HG02623 (cell line): ENCODE measurements around the gene ARNT2.

ENCODE experiments used
- ATAC-seq: cut with Tn5 transposase; IDR thresholded peaks from one replicate; pipeline ENCODE4 v1.9.1; 2021; ENCODE audit warnings: moderate library complexity; ENCODE audit not compliant: unreplicated experiment

Gene ARNT2

DNA sequence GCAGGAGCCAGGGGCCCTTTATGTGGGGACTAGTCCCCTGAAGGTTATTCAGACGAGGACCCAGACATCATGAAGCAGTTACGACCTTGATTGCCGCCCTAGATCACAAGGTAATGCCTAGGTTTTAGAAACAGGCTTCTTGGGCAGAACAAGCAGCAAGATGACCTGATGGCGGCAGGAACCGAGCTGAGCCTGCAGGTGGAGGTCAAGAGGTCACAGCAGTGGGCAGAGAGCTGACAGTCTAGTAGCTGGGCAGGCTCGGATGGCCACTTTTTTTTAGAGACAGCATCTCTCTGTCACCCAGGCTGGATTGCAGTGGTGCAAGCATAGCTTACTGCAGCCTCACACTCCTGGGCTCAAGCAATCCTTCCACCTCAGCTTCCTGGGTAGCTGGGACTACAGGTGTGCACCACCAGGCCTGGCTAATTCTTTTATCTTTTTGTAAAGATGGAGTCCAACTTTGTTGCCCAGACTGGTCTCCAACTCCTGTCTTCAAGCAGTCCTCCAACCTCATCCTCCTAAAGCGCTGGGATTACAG is 207.4 kb downstream of the ARNT2 start:
- ATAC-seq: no peak

GRCh38 chr15:80612118-80612823 is 208.1 kb downstream of the ARNT2 start:
- ATAC-seq: no peak

- ATAC-seq: no peak
Observed at GRCh38 chr15:80613762-80614365, 209.7 kb downstream of the ARNT2 start.

DNA sequence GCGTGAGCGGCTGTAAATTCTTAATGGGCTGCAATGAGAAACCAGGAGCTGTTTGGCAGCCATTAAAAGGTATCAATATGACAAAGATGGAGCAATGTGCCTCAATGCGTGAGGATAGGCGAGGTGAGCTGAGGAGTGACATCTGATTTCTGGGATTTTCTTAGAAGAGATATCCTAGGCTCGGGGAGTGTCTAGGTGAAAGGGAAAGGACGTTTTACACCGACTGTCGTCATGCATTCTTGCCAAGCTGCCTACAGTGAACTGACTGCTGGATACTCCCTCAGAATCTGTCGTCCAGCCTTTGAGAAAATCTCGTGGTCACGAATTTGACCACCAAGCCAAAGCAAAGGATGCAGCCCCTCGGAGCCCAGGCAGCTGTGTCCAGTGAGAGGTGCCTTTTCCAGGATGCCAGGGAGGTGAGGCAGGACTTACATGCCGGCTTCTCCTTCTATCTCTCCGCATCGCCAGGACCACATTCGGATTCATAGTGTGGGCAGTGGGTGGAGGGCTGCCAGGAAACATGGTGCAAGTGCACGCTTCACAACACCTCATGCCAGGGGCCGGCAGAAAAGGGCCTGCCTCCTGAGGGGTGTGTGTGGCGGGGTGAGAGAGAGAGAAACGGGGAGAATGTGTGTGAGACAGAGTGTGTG is 210.7 kb downstream of the ARNT2 start:
- no peak for ATAC-seq

DNA sequence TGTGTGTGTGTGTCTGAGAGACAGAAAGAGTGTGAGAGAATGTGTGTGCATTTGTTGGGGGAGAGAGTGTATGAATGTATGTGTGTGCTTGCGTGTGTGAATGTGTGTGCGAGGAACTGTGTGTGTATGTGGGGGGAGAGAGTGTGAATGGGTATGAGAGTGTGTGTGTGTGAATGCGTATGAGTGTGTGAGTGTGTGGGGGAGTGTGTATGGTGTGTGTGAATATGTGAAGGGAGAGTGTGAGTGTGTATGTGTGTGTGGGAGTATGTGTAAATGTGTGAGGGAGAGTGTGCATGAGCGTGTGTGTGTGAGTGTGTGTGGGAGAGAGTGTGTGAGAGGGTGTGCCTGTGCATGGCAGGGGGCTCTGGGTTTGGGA is 211.2 kb downstream of the ARNT2 start:
- no peak for ATAC-seq

GRCh38 chr15:80615783-80616391 is 211.7 kb downstream of the ARNT2 start:
- ATAC-seq: no peak

DNA sequence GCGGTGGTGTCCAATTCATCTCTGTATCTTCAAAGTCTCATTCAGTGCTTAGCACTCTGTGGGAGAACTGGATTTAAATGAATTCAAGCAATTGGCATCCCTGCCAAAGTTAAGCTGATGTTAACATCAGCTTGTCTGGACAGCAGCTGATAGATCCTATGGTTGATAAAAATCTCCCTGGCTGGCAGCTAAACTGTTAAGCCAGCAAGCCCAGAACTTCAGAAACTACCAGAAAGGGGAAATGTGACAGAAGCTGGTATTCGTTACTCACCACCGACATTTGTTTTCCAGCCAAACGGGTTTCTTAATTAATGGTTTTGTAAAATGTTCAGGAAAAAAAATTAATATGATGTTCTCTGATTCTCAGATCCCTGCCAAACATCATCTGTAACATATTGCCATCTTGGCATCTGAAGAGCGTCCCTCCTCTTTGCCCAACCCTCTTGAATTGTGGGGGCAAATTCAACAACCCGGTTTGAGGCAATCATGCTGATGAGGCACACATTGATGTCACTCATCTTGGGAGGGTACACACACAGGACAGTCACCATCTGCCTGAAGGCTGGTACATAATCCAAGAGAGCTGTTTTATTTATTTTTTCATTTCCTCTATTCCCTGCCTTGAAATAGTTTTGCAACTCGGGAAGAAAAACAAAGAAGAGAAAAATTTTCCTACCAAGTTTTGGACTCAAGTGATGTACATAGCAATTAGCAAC is 214.7 kb downstream of the ARNT2 start:
- no peak for ATAC-seq

- ATAC-seq: no peak
Observed at GRCh38 chr15:80619680-80620079, 215.5 kb downstream of the ARNT2 start.

GRCh38 chr15:80620141-80620540 is 216.0 kb downstream of the ARNT2 start:
- no peak for ATAC-seq

- ATAC-seq: no peak
Observed at GRCh38 chr15:80620931-80621330, 216.7 kb downstream of the ARNT2 start.

- no peak for ATAC-seq
Observed at GRCh38 chr15:80626643-80627120, 222.5 kb downstream of the ARNT2 start.

- no peak for ATAC-seq
Observed at GRCh38 chr15:80629355-80629754, 225.2 kb downstream of the ARNT2 start.

DNA sequence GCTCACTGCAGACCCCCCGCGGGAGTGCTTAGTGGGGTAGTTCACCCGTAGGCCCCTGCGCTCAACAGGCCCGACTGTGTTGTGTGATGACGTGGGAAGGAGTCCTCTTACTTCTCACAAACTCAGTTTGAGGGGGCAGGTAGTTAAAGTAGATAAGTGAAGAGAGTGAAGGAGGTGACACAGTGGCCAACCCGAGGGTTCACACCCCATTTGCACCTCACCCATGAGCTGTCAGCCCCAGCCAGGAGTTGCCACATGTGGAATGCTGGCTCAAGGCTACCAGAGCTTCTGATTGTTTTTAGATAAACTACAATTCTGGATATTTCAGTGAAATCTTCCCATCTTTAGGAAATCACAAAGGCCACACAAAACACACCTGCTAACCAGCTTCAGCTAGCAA is 226.8 kb downstream of the ARNT2 start:
- ATAC-seq: no peak

- no peak for ATAC-seq
Observed at GRCh38 chr15:80633221-80633620, 229.0 kb downstream of the ARNT2 start.

DNA sequence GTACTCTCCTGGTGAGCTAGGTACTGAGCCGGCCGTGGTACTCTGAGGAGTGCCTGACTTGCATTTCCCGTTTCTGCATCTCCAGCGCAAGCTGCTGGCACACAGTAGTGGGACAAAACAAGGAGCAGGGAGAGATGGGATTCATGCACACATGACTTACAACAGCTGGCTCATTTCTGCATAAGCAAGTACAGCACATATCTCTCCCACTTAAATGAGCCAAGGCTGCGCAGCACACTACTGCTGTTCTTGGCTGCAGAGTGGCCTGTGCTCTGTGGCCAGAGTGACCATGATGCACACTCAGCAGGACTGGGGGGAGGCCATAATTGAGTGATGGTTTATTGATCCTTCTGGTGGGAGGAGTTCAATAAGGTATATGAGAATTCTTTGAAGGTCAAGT is 231.8 kb downstream of the ARNT2 start:
- ATAC-seq: no peak

- ATAC-seq: no peak
Observed at GRCh38 chr15:80636675-80637074, 232.5 kb downstream of the ARNT2 start.

GRCh38 chr15:80637747-80638146 is 233.6 kb downstream of the ARNT2 start:
- no peak for ATAC-seq

DNA sequence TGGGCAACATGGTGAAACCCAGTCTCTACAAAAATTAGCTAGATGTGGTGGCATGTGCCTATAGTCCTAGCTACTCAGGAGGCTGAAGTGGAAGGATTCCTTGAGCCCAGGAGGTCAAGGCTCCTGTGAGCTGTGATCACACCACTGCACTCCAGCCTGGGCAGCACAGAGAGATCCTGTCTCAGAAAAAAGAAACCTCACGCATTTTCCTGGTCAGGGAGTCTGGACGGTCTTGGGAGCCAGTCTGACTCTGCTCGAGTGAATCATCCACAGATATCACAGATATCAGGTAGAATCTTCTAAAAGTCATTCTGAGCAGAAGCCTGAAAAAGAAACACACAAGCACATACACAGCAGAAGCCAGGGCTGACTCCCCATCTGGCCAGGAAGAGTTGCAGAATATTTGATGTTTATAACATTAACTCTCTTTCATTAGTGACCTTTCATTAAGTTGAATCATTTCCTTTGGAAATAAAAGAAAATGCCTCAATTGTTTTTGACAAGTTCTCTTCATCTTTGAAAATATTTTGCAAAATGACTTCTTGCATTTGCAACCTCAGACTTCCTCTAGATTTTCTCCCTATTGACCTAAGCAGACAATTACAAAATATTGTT is 234.5 kb downstream of the ARNT2 start:
- ATAC-seq: no peak

DNA sequence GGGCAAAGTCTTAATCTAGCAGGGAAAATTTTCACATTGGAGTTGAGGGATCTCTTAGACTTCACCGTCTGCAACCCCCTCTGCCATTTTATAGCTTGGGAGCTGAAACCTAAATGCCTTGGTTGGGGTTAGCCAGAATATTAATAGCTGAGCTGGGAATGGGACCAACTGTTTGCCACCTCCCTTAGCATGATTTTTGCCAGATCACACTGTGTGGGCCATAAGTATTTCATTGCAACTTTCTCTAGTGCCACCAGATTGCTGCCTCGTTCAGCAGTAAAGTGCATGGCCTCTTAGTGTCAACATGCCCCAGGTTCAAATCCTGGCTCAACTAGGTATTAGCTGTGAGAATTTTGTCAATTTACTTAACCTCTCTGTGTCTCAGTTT is 235.0 kb downstream of the ARNT2 start:
- no peak for ATAC-seq

DNA sequence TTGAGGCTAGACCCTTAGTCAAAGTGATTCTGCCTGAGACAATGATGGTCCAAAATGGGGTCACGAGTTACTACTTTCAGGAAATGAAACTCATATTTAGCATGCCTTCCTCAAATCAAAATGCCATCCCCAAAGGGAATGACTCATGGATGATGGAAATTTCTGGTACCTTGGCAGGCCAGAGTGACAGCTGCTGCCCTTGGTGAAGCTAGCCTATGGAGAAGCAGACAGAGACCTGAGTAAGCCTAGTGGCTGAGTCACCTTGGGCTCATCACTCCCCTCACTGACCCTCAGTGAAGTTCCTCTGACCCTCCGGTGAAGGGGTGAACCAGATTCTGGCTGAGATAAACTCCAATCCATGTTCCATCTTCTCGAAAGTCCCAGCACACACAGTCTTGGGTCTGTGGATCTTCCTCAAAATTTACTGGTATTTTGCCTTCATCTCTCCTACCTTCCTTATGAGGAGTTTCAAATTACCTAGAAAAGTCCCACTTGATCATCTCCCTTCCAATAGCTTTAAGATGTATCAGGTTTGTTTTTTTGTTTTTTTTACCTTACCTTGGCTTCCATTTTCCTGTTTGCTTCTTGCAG is 236.4 kb downstream of the ARNT2 start:
- no peak for ATAC-seq
